GM18951 (cell line): ENCODE measurements around the gene FMN1.
"Not testable (repeated sequence)": the region's sequence is repeated elsewhere in the genome, so short reads cannot be mapped to it uniquely, and the experiment has no call there.

ENCODE experiments used
- POLR2A ChIP-seq: IDR thresholded peaks from 4 replicates; pipeline ENCODE4 v1.6.1; 2011; ENCODE audit warnings: mild to moderate bottlenecking; ENCODE audit not compliant: insufficient read length, insufficient read depth; ENCODE audit errors: extremely low read depth
- in situ Hi-C: fragments of 300-500 bp; cut with MboI; formaldehyde crosslinking; loops from one replicate; pipeline ENCODE4 v1.12.0; 2022; ENCODE audit warnings: low sequenced_read_pairs, mixed read lengths, inconsistent platforms; ENCODE audit not compliant: unreplicated experiment

FMN1 gene

DNA sequence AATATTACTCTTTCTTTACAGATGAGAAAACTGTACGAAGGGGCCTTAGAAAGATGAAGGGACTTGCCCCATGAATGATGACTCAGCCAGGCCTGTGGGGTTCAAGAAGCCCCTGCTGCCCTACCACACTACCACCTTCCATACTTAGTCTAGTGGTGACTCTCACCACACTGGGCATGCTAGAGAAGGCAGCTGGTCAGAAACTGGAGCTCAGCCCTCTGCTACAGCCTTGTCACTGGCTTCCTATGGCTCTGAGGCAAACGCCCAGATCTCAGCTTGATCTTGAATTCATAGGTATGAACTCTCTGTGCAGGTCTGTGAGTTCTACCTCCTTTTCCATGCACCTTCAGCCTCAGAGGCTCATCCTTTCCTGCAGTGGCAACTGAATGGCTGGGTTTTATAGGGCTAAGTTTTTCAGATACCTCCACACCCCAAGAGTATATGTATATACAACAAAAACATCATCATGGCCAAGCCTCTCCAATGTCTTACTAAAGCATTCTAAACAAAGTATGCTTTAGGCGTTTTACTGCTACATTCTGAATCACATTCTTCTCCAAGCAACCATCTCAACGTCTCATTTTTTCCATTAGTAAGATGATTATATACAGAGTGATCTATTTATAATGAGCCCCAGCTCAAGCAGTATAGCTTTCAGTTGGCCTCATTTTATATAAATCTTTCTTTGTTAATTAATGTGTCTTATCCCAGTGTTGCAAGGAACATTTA lies 242.6 kb downstream of the FMN1 start:
- TF ChIP-seq POLR2A = no peak
- in situ Hi-C loops = no loop called here

DNA sequence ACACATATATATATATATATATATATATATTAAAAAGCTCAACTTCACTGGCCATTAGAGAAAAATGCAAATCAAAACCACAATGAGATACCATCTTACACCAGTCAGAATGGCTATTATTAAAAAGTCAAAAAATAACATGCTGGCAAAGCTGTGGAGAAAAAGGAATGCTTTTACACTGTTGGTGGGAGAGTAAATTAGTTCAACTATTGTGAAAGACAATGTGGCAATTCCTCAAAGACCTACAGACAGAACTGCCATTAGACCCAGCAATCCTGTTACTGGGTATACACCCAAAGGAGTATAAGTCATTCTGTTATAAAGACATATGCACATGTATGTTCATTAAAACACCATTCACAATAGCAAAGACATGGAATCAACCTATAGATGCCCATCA lies 244.5 kb downstream of the FMN1 start:
- in situ Hi-C loops = not testable (repeated sequence)

- no peak for TF ChIP-seq POLR2A
- in situ Hi-C loops = no loop called here
Observed at GRCh38 chr15:32946210-32946609, 248.3 kb downstream of the FMN1 start.

DNA sequence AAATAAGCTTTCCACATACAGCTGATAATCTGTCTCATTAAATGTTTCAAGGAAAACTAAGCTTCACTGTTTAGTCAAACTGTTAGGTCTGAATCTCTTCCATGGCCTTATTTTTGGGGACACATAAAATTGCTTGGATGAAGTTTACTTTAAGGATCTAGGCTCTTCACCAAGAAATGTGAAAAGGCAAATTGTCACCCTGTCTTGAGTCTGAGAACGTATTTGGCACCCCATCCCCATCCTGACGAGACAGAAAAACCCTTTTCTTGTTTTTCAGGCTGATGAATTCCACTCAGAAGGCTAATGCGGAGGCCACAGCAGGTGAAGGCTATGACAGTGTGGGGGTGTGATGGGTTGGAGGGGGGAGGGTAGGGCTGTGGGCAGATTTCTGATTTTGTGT lies 250.1 kb downstream of the FMN1 start:
- in situ Hi-C loops = no loop called here
- no peak for TF ChIP-seq POLR2A

- TF ChIP-seq POLR2A = no peak
- in situ Hi-C loops = no loop called here
Observed at GRCh38 chr15:32943711-32944110, 250.8 kb downstream of the FMN1 start.

DNA sequence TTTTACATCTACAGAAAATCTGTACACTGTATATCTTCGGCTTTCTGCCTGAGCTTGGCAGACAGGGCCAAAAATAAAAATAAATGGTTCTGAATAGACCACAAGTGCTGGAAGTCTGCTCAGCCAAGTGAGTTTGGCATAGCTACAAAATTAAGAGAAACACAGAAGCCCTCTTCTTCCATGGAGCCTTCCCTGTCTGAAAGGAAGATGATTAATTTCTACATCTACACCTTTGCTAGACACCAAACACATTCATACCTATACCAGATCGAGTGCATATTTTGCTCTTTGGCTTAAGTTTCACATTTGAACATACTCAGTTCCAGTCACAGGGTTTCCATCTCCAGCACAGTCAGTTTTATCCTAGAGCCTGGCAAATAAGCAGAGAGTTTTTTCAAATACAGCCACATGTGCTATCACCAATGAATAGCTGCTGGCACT lies 252.1 kb downstream of the FMN1 start:
- TF ChIP-seq POLR2A = no peak
- in situ Hi-C loops = no loop called here

DNA sequence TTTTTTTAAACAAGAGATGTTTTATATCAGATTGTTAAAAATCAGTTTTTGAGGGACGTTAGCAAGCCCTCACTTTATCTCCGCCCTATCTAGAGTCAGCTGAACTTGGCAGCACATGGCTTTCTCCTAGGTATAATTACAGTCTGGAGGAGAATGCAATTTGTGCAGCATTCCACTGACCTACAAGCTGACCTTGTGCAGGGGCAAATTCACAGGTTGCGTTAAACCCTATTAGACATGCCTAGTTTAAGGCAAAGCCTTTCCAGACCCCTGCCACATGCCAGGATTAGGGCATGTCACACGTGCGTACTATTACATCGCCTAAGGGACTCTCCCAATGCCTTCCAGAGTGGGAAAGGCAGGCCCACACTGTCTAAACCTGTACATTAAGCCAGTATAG lies 252.7 kb downstream of the FMN1 start:
- TF ChIP-seq POLR2A = no peak
- in situ Hi-C loops = no loop called here

GRCh38 chr15:32936976-32937375 lies 257.5 kb downstream of the FMN1 start:
- in situ Hi-C loops = no loop called here
- no peak for TF ChIP-seq POLR2A

DNA sequence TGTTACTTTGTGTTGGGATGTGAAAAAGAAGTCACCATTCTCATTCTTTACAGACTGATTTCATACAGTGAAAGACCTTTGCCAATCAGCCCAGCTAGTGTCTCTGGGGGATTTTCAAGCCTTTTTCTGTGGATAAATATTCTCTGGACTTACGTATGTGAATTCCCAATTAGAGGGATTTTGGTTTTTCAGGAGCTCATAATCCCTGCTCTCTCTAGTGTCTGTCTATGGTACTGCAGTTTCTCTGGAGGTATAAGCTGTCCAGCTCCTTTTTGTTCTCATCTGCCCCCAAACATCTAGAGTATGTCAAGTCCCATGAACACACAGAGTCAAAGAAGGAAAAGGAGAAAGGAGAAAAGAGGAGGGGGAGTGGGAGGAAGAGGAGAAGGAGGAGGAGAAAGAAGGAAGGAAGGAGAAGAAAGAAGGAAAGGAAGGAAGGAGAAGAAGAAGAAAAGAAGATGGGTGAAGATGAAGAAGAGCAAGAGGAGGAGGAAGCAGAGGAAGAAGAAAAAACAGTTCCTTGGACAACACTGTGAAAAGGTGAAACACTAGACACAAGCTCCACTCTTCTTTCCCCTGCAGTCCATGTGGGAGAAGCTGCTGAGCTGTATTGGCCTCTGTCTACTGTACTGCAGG lies 258.1 kb downstream of the FMN1 start:
- TF ChIP-seq POLR2A = no peak
- in situ Hi-C loops = no loop called here

- TF ChIP-seq POLR2A = no peak
- in situ Hi-C loops = no loop called here
Observed at GRCh38 chr15:32935139-32935538, 259.4 kb downstream of the FMN1 start.

- in situ Hi-C loops = no loop called here
- TF ChIP-seq POLR2A = no peak
Observed at GRCh38 chr15:32933236-32933635, 261.3 kb downstream of the FMN1 start.

DNA sequence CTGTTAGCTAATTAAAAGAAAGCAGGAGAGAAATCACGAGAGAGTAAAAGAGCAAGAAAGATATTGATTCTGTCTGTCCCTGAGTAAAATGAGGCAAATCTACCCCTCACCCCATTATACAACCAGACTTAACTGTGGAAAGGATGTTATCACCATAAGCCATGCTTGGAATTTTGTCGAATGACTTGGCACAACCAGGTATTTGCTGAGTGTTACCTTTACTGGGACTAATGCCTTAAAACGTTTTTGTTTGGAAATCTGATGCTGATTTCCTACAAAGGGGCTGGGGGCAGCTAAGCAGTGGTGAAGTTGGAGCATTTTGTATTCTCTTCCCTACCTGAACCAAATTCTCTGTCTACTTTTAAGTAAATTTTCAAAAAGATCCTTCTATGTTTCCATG lies 265.6 kb downstream of the FMN1 start:
- in situ Hi-C loops = no loop called here
- TF ChIP-seq POLR2A = no peak

- in situ Hi-C loops = no loop called here
- no peak for TF ChIP-seq POLR2A
Observed at GRCh38 chr15:32927124-32927523, 267.4 kb downstream of the FMN1 start.

DNA sequence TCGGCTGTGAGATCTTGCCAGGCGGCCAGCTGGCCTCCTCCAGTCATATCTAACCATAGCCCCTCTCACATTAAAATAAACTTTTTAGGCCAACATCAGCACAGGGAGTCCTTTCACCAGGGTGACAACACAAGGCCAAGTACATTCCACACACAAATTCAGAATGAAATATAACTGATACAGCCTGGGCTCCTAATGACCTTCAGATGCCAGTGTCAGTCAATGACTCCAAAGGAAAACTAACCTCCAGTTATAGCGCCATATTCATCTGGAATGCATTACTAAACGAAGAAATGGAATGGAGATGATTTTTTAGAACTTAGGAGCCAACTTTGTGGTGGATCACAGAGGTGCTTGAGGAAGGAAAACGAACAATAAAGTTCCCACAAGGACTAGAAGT lies 271.3 kb downstream of the FMN1 start:
- no peak for TF ChIP-seq POLR2A
- in situ Hi-C loops = no loop called here

GRCh38 chr15:32922541-32922940 lies 272.0 kb downstream of the FMN1 start:
- in situ Hi-C loops = no loop called here
- no peak for TF ChIP-seq POLR2A
